Suprapubic skin (tissue), 4 donors: ENCODE measurements around the gene MBD2.
"Not testable (repeated sequence)": the region's sequence is repeated elsewhere in the genome, so short reads cannot be mapped to it uniquely, and the experiment has no call there.

Experiments
- CTCF ChIP-seq, 2 donors: fragments of 200-600 bp in 1 of 2; fragments of 450-650 bp in 1 of 2; sonication (generic) in 1 of 2; IDR thresholded peaks; one replicate each; pipeline ENCODE4 v1.5.1; 2016 to 2019; ENCODE audit warnings: antibody characterized with exemption in 2 of 2, mild to moderate bottlenecking in 1 of 2, moderate library complexity in 1 of 2
- EP300 ChIP-seq: sonication (generic); formaldehyde crosslinking; IDR thresholded peaks from one replicate; pipeline ENCODE4 v1.6.1; 2017; ENCODE audit warnings: antibody characterized with exemption
- POLR2A ChIP-seq, 2 donors: fragments of 450-650 bp; IDR thresholded peaks; one replicate each; pipeline ENCODE4 v1.6.1; 2017; ENCODE audit warnings: antibody characterized with exemption in 2 of 2, mild to moderate bottlenecking in 2 of 2, moderate library complexity in 2 of 2
- POLR2AphosphoS5 ChIP-seq, 3 donors: sonication (generic); formaldehyde crosslinking; IDR thresholded peaks; one replicate each; pipeline ENCODE4 v1.6.1; 2017; ENCODE audit warnings: antibody characterized with exemption in 3 of 3

GRCh38 chr18:54205448-54205847 is 19.0 kb downstream of the MBD2 start:
- TF ChIP-seq CTCF (IDR thresholded peaks at IDR 0.05); POLR2A (IDR thresholded peaks at IDR 0.05); POLR2AphosphoS5 (IDR thresholded peaks at IDR 0.05); EP300: not testable (repeated sequence)
